Subcutaneous adipose tissue (tissue), 4 donors: ENCODE measurements around the gene LHX3. TPM values are rescaled to one million over a fixed set of nuclear protein-coding genes. Genes with fewer than 3 reads are reported as not detected.

Experiments
- total RNA-seq, 4 donors: library from RNA; depleted of rRNA; stranded (reverse); fragments of >200 nt; gene quantifications; one replicate each; pipeline ENCODE4 v1.1.0, GENCODE V29; 2016
- TF ChIP-seq, protein P1 (sequence below): fragments of 450-650 bp; IDR thresholded peaks from one replicate; pipeline ENCODE4 v1.5.1; 2016; ENCODE audit warnings: low read depth, mild to moderate bottlenecking, control low read depth, antibody characterized with exemption, moderate library complexity

LHX3 gene
- total RNA-seq, 4 donors from 2014 or later, result not detected

DNA sequence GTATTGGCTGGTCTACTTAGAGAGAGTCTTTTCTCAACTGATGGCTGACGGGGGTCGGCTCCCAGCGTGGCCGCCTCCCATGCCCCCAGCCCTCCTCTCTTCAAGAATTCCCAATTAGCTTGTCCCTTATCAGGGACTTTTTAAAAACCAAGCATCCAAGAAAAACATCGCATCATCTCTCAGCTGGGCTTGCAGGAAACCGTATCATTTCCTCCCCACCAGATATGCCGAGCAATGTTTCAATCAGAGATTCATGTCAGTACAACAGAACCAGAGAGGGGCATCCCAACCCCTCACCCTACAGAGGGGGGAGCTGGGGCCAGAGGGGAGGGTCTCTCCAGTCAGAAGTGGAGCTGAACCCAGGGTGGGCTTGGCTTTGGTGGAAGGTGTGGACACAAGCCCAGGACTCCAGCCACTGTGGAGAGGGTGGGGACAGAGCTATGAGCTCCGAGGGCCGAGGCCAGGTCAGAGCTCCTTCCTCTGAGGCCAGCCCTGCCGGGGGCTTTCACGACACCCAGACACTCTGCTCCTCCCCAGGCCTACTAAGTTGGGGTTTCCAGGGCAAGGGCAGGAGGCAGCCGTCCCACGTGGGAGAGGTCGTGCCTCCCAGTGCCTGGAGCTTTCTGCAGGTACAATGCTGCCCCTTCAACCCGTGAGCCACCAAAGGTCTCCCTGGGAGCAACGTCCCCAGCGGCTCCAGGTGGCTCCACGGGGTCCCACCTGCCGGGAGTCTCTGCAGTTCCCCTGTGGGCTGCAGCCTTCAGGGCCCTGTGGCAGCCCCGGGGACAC, 47.3 kb downstream of the LHX3 start:
- TF ChIP-seq, protein P1, sequence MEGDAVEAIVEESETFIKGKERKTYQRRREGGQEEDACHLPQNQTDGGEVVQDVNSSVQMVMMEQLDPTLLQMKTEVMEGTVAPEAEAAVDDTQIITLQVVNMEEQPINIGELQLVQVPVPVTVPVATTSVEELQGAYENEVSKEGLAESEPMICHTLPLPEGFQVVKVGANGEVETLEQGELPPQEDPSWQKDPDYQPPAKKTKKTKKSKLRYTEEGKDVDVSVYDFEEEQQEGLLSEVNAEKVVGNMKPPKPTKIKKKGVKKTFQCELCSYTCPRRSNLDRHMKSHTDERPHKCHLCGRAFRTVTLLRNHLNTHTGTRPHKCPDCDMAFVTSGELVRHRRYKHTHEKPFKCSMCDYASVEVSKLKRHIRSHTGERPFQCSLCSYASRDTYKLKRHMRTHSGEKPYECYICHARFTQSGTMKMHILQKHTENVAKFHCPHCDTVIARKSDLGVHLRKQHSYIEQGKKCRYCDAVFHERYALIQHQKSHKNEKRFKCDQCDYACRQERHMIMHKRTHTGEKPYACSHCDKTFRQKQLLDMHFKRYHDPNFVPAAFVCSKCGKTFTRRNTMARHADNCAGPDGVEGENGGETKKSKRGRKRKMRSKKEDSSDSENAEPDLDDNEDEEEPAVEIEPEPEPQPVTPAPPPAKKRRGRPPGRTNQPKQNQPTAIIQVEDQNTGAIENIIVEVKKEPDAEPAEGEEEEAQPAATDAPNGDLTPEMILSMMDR, result no peak

DNA sequence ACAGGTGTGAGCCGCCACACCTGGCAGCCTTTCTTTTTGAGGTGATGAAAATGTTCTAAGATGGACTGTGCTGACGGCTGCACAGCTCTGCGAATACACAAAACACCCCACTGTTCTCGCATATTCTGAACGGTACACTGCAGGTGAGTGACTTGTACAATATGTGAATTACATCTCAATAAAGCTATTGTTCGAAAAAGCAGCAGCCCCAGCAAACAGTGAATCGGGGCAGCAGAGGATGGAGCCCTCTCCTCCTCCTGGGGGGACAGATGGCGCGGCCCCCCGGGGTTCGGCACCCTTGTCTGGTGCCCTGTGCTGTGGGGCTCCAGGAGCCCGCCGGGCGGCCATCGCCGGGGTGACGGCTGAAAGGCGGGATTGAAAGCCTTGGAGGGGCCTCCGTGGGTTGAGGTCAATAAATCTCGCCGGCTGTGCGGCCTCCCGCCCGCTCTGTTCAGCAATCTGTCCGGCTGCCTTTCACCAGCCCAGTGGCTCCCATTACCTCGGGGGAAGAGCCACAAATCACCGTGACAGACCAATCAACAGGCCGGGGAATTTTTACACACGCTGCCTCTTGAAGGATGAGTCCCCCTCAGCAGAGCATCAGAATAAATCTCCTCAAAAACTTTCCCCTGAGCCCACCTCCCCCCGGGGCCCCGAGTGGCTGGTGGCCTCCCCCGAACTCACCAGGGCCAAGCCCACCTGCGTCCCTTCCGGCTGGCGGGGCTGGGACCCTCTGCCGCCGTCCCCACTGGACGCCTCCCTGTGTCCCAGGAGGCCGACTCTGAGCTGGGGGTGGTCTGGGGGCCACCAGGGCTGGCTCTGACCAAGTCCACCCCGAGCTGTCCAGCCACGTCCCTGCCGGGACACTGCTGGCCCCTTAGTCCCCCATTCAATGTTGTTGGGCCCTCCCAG, 48.5 kb downstream of the LHX3 start:
- TF ChIP-seq, protein P1, result no peak

DNA sequence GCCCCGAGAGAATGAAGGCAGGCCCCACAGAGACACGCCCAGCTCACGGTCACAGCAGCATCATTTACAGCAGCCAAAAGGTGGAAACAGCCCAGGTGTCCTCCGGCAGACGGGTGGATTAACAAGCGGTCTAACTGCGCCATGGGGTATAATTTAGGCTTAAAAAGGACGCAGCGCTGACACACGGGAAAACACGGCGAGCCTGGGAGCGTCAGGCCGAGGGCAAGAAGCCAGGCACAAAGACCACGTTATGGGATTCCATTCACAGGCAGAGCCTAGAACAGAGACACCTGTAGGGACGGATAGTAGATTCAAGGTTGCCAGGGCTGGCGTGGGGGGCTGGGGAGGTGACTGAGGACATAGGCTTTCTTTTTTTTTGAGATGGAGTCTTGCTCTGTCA, 49.4 kb downstream of the LHX3 start:
- TF ChIP-seq, protein P1, result no peak

DNA sequence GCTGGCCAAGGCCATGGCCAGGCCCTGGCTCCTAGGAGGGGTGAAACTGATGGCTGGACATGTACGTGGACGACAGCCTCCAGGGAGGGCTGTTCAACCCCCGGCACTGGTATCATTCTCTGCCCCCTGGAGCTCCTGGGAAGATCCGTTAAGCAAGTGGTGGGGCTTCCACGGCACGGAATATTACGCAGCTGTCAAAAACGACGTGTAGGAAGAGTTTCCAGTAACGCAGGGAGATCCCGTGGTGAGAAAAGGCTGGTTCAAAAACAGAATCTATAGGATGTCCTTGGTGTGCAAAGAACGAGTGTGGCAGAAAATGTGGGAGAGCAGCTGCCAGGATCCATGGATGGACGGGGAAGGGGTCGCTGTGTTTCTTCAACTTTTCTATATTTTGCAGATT, 50.0 kb downstream of the LHX3 start:
- TF ChIP-seq, protein P1, result no peak

DNA sequence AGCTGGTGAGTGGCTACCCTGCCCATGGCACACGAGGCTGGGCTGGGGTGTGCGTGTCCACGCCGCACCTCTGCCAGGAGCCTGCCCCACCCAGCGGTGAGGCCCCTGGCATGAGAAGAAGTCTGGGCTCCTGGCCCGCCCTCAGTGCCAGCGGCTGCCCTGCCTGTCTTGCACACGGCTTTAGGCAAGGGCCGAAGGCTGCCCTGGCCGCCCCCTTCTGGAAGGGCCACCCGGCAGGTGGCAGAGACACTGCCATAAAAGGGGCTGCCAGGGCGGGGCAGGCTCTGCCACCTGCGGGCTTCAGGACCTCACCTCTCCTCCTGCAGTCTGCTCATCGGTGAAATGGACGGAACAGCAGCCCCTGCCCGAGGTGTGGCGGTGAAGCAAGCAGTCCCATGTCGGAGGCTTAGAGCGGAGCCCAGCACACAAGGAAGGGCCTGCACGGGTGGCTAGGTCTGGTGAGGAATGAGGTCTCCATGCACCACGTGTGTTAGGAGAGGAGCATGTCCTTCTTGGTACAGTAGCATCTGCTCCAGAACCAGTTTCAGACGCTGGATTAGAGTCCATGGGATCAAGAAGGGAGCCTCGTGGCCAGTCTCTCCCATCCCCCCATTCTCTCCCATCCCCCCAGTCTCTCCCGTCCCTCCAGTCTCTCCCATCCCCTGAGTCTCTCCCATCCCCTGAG, 51.4 kb downstream of the LHX3 start:
- TF ChIP-seq, protein P1, result no peak

DNA sequence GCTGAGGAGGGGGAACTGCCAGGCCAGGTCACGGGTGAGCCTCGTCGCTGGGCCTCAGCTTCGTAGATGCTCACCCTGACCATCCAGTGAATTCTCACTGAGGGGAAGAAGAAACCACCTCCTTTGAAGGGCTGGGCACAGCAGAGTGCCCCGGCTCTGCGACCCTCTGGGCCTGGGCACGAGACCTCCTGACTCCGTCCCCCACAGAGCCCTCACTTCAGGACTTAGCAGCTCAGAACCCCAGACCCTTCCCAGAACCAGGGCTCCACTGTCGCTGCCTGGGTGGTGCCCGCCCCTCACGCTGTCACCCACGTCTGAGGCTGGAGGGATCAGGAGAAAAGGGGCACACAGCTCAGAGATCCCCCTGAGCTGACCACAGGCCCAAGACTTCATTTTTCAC, 52.0 kb downstream of the LHX3 start:
- TF ChIP-seq, protein P1, result no peak

DNA sequence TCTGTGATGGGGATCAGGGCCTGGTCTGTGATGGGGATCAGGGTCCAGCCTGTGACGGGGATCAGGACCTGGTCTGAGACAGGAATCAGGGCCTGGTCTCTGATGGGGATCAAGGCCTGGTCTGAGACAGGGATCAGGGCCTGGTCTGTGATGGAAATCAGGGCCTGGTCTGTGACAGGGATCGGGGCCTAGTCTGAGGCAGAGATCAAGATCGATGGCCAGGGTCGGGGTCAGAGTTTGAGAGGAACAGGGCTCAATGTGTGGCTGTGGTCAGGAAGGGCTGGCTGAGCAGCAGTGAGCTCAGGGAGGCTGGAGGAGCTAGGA, 52.4 kb downstream of the LHX3 start:
- TF ChIP-seq, protein P1, result no peak
